ENCODE data around the gene LRFN4. TPM values are rescaled to one million over a fixed set of nuclear protein-coding genes. Genes with fewer than 3 reads are reported as not detected.

LRFN4 gene
- total and polyA plus RNA-seq, 2 of the 13 experiments (the other 11 are each of a cell fraction or from before 2014, with no cell fraction given) = 1.3 to 6.8 TPM

- TF ChIP-seq HINFP (CRISPR knock-in tag; IDR thresholded peaks at IDR 0.05; ENCODE audit: low read depth) (no peak), XRCC5 (optimal IDR thresholded peaks at IDR 0.05; ENCODE audit: low read length) (no peak), ZNF878 (CRISPR knock-in tag; IDR thresholded peaks at IDR 0.05) (no peak), KMT2A (CRISPR knock-in tag; IDR thresholded peaks at IDR 0.05) (no peak), MEF2D (CRISPR knock-in tag; IDR thresholded peaks at IDR 0.05) (no peak), HES4 (CRISPR knock-in tag; IDR thresholded peaks at IDR 0.05; ENCODE audit: borderline replicate concordance) (no peak), RNF219 (CRISPR knock-in tag; IDR thresholded peaks at IDR 0.05) (no peak), DNMT1 (CRISPR knock-in tag; IDR thresholded peaks at IDR 0.05) (no peak), RNF2 (conservative IDR thresholded peaks at IDR 0.05; ENCODE audit: low read depth) (no peak), ADNP (CRISPR knock-in tag; IDR thresholded peaks at IDR 0.05) (no peak), ZNF317 (CRISPR knock-in tag; IDR thresholded peaks at IDR 0.05) (no peak), CBX2 (IDR thresholded peaks at IDR 0.05; ENCODE audit: low read depth, low read length) (no peak), CBX2 (CRISPR knock-in tag; IDR thresholded peaks at IDR 0.05; ENCODE audit: low read depth) (no peak), PAXIP1 (CRISPR knock-in tag; conservative IDR thresholded peaks at IDR 0.05) (no peak), TBL1XR1 (IDR thresholded peaks at IDR 0.05; ENCODE audit: borderline replicate concordance, low read length, partially characterized antibody) (no peak), ZNF430 (CRISPR knock-in tag; IDR thresholded peaks at IDR 0.05) (no peak), E2F5 (CRISPR knock-in tag; conservative IDR thresholded peaks at IDR 0.05) (0 out of 2 replicates have a peak, but pooled peaks have one; percentile 4), TOPORS (CRISPR knock-in tag; IDR thresholded peaks at IDR 0.05) (no peak), ZNF3 (CRISPR knock-in tag; IDR thresholded peaks at IDR 0.05) (no peak), ZKSCAN5 (CRISPR knock-in tag; IDR thresholded peaks at IDR 0.05) (peak; percentile 45; the same call in 1 of the 2 replicates), YY1 (IDR thresholded peaks at IDR 0.05; ENCODE audit: insufficient read depth, insufficient replicate concordance, low read depth, low read length) (no peak)
Measured at GRCh38 chr11:66843776-66844495, 12.9 kb upstream of the LRFN4 start (continued).
